ENCODE measurements around the gene ETF1.
"Not testable (repeated sequence)": the region's sequence is repeated elsewhere in the genome, so short reads cannot be mapped to it uniquely, and the experiment has no call there.

ETF1 gene

DNA sequence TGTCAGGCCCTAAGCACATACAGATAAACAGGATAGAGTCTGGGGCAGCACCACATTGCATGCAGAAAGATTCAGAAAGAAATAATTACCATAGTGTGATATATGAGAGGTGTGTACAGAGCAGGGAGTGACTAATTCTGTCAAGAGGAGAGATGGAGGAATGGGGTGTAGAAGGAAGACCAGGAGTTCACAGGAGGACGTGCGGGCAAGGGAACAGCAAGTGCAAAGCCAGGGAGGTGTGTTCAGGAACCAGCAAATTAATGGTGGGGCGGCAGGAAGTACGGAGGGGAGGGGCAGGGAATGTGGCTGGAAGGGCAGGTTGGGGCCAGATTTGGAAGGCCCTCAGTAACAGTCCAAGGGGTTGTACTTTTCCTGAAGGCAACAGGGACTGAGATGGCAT lies 60.4 kb downstream of the ETF1 start:
- DNase-seq, result no peak

GRCh38 chr5:138476918-138477317 lies 66.1 kb downstream of the ETF1 start:
- DNase-seq, result no peak

GRCh38 chr5:138473151-138473550 lies 69.9 kb downstream of the ETF1 start:
- DNase-seq, result not testable (repeated sequence)

DNA sequence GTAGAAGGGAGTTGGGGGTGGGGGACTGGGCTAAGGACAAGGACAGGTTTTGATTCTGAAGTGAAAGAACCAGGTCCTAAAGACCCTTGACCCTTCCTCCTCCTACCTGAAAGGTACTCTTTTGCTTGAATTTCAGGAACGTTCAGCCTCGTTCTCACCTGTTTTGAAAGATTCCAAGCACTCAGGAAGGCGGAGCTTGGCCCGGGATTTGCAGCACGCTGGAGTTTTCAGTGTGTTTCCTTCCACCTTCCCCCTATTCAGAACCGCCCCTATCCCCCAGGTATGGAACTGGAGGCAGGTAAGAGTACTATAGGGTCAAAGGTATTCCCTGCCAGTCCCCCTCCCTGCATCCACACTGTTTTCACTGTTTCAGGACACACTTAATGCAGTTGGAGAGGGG lies 70.7 kb downstream of the ETF1 start:
- DNase-seq, result no peak

DNA sequence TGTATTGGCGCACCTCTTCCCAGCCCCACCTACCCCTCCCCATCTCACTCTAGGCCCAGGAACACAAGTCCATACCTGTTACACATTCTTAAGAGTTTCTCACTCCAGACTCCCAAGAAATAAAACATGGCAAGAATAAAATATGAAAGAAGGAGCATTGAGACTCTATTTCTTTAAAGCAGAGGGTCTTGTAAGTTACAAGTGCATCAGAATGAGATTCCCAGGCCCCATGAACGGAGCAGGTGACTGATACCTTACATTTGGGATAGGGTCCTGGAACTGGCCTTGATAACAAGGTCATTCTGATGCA lies 72.0 kb downstream of the ETF1 start:
- no peak for DNase-seq

- DNase-seq, result peak; percentile 38
Observed at GRCh38 chr5:138470322-138471051, 72.5 kb downstream of the ETF1 start.

DNA sequence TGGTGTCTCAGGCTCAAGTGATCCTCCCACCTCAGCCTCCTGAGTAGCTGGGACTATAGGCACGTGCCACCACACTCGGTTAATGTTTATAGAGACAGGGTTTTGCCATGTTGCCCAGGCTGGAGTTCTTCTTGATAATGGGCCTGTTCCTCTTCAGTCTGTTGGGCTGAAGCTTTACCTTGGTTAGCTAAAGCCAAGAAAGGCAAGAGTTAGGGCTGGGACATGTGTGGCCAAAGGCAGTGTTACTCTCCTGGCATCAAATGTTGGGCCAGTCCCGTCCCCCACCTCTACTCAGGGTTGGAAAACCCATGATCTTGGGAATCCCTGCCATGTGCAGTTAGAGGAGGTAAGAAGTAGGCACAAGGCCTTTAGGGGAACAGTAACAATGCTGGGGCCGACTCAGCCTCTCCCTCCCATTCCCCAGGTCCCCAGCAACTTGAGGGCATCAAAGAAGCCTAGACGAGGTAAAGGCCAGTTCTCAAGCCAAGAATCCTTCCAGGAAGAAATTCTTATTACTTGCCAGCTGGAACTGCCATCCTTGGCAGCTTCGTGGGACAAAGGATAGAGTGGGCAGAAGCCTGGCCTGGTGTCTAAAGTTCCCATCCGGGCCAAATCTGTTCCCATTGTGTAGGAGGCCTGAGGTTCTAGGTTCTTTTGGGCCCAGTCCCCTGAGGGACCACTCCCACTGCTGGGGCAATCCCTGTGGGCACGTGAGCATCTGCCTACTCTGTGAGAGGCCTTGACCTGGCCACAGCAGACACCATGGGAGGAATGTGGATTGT lies 73.3 kb downstream of the ETF1 start:
- DNase-seq, result peak; percentile 67

DNA sequence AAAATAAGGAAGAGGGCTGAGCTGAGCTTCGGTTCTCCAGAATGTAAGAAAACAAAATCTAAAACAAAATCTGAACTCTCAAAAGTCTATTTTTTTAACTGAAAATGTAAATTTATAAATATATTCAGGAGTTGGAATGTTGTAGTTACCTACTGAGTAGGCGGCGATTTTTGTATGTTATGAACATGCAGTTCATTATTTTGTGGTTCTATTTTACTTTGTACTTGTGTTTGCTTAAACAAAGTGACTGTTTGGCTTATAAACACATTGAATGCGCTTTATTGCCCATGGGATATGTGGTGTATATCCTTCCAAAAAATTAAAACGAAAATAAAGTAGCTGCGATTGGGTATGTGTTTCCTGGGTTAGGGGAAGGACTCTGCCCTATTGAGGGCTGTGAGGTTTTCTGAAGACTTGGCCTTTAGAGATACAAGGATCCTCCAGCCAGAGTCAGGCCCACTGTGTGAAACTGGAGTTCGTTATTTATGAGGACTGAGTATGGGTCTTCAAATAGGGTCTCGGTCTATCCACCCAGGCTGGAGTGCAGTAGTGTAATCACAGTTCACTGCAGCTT lies 74.0 kb downstream of the ETF1 start:
- no peak for DNase-seq

GRCh38 chr5:138468133-138468965 lies 74.7 kb downstream of the ETF1 start:
- peak; percentile 31 for DNase-seq

DNA sequence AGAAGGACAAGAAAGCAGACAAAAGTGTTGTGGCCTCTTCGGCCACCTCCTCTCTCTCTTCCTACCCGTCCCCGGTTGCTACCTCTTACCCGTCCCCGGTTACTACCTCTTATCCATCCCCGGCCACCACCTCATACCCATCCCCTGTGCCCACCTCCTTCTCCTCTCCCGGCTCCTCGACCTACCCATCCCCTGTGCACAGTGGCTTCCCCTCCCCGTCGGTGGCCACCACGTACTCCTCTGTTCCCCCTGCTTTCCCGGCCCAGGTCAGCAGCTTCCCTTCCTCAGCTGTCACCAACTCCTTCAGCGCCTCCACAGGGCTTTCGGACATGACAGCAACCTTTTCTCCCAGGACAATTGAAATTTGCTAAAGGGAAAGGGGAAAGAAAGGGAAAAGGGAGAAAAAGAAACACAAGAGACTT lies 75.3 kb downstream of the ETF1 start:
- DNase-seq, result peak; percentile 18

GRCh38 chr5:138466900-138467710 lies 75.9 kb downstream of the ETF1 start:
- DNase-seq, result peak; percentile 16

DNA sequence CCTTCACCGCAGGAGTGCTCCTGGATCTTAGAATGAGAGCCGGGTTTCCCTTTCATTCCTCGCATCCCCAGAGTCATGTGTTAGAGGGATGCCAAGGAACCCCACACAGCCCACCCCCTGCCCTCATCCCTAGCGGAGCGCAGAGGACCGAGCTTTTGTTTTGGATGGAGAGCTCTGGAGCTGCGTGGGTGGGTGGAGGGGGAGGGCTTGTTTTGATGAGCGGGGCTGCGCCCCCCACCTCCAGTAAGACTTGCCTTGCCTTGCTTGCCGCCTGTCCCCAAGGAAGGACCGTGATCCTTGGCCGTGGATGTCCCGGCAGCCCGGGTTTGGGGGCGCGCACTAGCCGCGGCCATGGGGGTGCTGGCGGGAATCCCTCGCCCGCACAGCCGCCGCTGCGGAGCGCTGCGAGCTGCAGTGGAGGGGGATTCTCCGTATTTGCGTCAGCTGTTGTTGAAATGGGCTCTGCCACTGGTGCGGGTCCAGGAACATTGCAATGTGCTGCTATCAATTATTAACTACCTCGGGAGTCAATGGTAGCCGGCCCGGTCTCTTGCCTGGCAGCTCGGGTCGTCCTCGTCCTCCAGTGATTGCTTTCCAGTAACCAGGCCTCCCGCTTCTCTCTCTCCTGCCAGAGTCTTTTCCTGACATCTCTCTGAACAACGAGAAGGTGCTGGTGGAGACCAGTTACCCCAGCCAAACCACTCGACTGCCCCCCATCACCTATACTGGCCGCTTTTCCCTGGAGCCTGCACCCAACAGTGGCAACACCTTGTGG lies 76.7 kb downstream of the ETF1 start:
- DNase-seq, result peak; percentile 12

GRCh38 chr5:138465261-138466124 lies 77.5 kb downstream of the ETF1 start, which contains the start of gene EGR1:
Gene EGR1, plus strand, starts transcription at chr5:138465479. Its CDS starts 283 bp downstream, at chr5:138465762.
- peak; percentile 98 for DNase-seq

- DNase-seq, result peak; percentile 97
Observed at GRCh38 chr5:138464388-138465260, 78.4 kb downstream of the ETF1 start.

- peak; percentile 93 for DNase-seq
Observed at GRCh38 chr5:138464008-138464387, 79.0 kb downstream of the ETF1 start.

DNA sequence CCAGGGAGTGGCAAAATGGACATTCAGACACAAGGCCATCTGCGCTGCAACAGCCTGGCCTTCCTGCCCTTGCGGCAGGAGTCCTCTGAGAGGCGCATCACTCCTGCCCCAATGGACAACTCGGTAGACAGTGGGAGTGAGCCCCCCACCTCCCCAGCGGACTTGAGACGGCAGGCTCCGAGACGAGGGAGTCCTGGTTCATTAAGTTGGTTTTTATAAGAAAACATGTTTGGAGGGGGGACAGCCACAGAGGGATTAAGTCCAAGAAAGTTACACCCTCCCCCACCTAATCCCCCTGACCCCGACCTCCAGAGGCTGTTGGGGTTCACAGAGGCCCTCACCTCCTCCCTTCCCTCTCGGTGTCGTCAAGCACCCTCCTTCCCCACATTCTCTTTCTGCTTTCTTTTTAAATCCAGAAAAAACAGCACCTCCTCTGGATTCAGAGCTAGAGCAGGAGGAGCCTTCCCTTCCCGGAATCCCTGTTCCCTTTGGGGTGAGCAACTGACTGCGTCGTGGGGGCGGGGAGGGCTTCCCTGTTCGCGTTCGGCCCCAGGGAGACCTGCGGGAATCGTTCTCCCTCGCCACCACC lies 79.5 kb downstream of the ETF1 start:
- no peak for DNase-seq

- DNase-seq, result no peak
Observed at GRCh38 chr5:138461343-138462125, 81.5 kb downstream of the ETF1 start.

- DNase-seq, result no peak
Observed at GRCh38 chr5:138460032-138460693, 82.9 kb downstream of the ETF1 start.

All from CD4-positive, alpha-beta T cell treated with Interleukin-21 for 1 hour (primary cell).